ES-I3 (cell line): ENCODE results near the gene SMIM36.
"Not testable (repeated sequence)": the region's sequence is repeated elsewhere in the genome, so short reads cannot be mapped to it uniquely, and the experiment has no call there.

Source experiments
- H3K36me3 ChIP-seq: 2 replicates; pipeline ENCODE4 v1.6.1; 2013; ENCODE audit warnings: mild to moderate bottlenecking, low read length, control low read depth, moderate library complexity; ENCODE audit not compliant: insufficient read depth
- H3K4me1 ChIP-seq: 2 replicates; pipeline ENCODE4 v1.6.1; 2013; ENCODE audit warnings: mild to moderate bottlenecking, control low read depth, low read length; ENCODE audit not compliant: insufficient read depth
- H3K9ac ChIP-seq: 2 replicates; pipeline ENCODE4 v1.6.1; 2013; ENCODE audit warnings: low read depth, mild to moderate bottlenecking, low read length, moderate library complexity
- H3K9me3 ChIP-seq: 2 replicates; pipeline ENCODE4 v1.6.1; 2013; ENCODE audit warnings: mild to moderate bottlenecking, low read length, moderate library complexity; ENCODE audit not compliant: control insufficient read depth, insufficient read depth

The SMIM36 gene

DNA sequence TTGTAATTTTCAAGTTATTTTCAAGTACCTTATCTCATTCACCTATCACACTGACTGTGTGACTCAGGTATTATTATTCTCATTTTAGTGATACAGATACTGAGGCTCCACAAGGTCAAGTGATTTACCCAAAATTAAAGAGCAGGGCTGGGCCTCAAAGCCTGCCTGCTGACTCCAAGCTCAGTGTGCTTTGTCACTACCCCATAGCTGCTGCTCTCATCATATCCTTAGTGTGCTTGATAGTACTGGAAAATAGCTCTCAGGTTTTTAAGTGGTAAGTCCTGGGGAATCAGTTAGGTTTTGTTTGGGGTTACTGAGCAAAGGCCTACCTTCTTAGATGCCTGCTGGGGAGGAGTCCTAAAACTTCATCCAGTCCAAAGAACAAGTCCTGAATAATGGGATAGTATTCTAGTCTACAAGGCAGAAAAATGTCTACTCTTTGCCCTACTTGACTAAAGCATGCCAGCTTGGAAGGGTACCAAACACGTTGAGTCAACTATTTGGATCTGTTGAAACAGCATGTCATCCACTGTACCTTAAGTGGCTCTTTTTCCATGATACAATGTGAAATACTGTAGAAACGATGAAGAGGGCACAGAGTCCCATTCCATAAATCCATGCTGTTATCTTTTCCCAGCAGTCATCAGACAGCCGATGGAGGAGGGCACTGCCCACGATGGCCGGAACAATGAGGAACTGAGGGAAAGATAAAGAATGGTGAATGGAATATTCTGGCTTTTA lies 100.4 kb downstream of the SMIM36 start:
- peaks cover 31% of the 10 kb centered on the region for H3K36me3 ChIP-seq
- H3K4me1 ChIP-seq: no peaks in the 10 kb centered on the region
- no peak overlapping the region for H3K9ac ChIP-seq
- no peaks in the 10 kb centered on the region for H3K9me3 ChIP-seq

DNA sequence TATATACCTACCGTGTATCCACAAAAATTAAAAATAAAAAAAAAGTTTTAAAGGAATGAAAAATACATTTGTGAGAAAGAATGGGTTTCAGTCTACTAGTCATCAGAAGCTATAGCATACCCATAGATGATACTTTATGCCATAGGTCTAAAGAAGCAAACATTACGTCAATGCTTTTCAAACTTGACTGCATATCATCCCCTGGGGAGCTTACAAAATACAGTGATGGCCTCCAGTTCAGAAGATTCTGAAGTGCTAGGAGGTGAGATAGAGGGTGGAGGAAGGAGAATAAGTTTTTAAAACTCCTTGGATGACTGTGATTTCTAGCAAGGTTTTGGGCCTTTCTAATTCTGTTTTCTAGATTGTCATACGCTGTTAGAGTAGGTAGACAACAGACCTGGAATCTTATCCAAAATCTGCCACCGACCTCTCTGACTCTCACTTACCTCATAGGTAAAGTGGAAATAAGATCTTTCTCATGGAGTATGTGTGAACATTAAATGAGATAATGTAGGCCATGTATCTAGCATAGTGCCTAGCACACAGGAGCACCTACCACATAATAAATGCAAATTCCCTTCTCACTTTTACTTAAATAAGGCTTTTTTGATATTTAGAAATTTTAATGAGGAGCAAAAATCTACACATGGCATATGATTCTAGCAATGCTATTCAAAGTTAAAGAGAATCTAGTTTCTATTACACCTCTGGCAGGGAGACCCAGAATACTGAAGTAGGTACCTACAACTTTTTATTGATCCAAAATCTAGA lies 102.0 kb downstream of the SMIM36 start:
- Histone ChIP-seq H3K9me3 (no peaks in the 10 kb centered on the region), H3K4me1 (no peaks in the 10 kb centered on the region), H3K36me3 (peaks cover 36% of the 10 kb centered on the region), H3K9ac (no peak overlapping the region)

DNA sequence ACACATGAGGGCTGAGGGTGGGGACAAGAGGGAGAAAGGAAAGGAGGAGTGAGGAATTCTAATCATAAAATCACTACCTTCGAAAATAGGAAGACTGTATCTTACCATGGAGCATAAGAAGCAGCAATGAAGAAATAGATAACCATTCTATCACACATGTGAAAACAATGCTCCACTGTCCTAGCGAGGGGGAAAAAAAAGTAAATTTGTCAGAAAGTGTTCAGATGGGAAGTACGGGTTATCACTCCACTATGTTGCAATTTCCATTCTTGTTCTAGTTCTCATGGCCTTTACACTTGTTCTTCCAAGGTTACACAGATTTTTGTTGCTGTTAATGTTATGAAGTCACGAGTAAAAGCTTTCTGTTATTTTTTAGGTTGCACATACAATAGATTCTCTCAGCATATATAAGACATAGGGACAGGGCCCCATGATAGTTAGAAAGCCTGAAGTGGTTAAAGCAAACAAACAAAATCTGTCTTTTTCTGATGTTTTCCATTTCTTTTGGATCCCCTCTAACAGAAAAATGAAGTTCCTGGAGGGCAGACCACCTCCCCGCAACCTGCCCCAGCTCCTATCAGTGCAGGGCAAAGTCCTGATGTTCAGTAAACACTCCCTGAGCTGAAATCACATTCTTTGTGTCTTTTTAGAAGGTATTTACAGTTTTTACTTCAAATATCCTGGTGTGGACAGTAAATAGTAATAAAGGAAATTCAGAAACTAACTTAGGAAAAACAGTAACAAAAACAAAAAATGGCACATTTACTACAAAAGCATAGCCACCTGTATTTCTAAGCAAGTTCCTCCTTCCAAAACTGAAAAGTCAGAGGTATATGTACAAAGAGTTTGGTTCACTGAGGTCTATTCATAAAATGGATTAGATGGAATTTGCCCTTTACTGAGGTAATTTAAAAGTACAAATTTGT lies 103.3 kb downstream of the SMIM36 start:
- no peaks in the 10 kb centered on the region for H3K9me3 ChIP-seq
- no peak overlapping the region for H3K9ac ChIP-seq
- peaks cover 36% of the 10 kb centered on the region for H3K36me3 ChIP-seq
- H3K4me1 ChIP-seq: no peaks in the 10 kb centered on the region

DNA sequence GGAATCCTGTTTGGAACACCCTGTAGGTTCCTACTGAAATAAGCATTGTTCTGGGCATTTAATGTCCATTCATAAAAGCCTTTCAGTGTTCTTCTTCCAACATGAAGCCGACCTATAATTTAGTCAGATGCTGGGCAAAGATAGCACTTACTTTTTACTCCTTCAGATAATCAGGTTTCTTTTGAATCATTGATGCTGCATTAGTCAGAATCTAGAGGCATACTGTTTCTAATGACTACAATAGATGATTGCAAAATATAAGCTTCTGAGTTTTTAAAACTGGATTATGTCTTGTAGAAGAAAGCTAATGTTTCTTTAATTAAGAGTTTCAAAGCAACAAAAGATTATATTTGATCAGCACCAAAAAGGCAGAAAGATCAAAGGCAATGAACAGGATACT lies 105.7 kb downstream of the SMIM36 start:
- Histone ChIP-seq H3K36me3 (peaks cover 28% of the 10 kb centered on the region), H3K9me3 (no peaks in the 10 kb centered on the region), H3K9ac (no peak overlapping the region), H3K4me1 (no peaks in the 10 kb centered on the region)

DNA sequence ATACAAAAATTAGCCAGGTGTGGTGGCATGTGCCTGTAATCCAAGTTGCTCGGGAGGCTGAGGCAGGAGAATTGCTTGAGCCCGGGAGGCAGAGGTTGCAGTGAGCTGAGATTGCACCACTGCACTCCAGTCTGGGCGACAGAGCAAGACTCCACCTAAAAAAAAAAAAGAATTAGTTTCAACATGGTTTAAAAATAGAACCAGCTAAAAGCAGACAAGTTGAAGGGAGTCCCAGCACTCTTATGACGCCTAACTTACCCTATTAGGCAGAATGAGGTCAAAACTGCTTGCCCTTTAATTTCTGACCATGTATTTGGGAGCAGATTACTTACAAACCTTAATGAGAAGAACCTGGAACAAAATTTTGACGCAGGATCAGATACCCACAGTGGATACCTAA lies 107.1 kb downstream of the SMIM36 start:
- peaks cover 32% of the 10 kb centered on the region for H3K36me3 ChIP-seq
- not testable (repeated sequence) for H3K4me1 ChIP-seq, H3K9ac ChIP-seq, H3K9me3 ChIP-seq

DNA sequence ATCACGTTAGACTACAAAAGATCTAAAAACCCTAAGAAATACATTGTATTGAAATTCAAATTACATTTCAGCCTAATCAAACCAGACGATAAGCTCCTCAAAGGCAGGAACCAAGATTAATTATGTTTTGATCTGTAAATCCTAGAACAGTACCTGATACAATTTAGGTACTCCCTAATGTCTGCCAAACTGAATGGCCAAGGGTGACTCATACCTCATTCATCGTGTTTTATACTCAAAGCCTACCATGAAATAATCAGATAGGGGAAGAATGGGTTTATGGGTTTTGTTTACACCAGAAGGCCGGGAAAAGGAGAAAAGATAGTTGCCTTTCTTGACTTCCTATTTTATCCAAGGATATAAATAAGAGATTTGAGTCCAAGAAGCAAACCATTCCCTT lies 108.9 kb downstream of the SMIM36 start:
- Histone ChIP-seq H3K9me3 (no peaks in the 10 kb centered on the region), H3K9ac (no peak overlapping the region)

More for the DNA sequence above, 108.9 kb downstream of the SMIM36 start:
- Histone ChIP-seq H3K36me3 (peaks cover 33% of the 10 kb centered on the region), H3K4me1 (no peaks in the 10 kb centered on the region)
